Choroid plexus epithelial cell (primary cell): ENCODE measurements around the gene PPP6R3.
A peak's percentile ranks its signal among the peaks of the same experiment; 100 is the strongest.

ENCODE experiments used
- DNase-seq: peaks from one replicate; pipeline ENCODE4 v3.0.0-alpha.2; 2010; ENCODE audit warnings: low read depth
- H3K4me3 ChIP-seq: 2 replicates; pipeline ENCODE4 v1.5.1; 2011; ENCODE audit warnings: low read depth, mild to moderate bottlenecking, control low read depth, low read length, moderate library complexity
- CTCF ChIP-seq: conservative IDR thresholded peaks from 2 replicates; pipeline ENCODE4 v1.5.1; 2011; ENCODE audit warnings: low read depth, mild to moderate bottlenecking, control low read depth, inconsistent platforms, low read length, moderate library complexity

The PPP6R3 gene

GRCh38 chr11:68641880-68642279 is 181.3 kb downstream of the PPP6R3 start:
- no peak for DNase-seq
- H3K4me3 ChIP-seq: no peak overlapping the region
- no peak for TF ChIP-seq CTCF

- no peak overlapping the region for H3K4me3 ChIP-seq
- peak; percentile 74 for DNase-seq
- peak; percentile 57 for TF ChIP-seq CTCF
These were observed 183.0 kb downstream of the PPP6R3 start for GRCh38 chr11:68643585-68643984.

- DNase-seq: no peak
- H3K4me3 ChIP-seq: no peak overlapping the region
- no peak for TF ChIP-seq CTCF
These were observed 186.3 kb downstream of the PPP6R3 start for GRCh38 chr11:68646832-68647231.

- no peak for DNase-seq
- H3K4me3 ChIP-seq: no peak overlapping the region
- no peak for TF ChIP-seq CTCF
These were observed 189.5 kb downstream of the PPP6R3 start for GRCh38 chr11:68649851-68650555.

GRCh38 chr11:68650801-68651200 is 190.2 kb downstream of the PPP6R3 start:
- DNase-seq: no peak
- TF ChIP-seq CTCF: no peak
- no peak overlapping the region for H3K4me3 ChIP-seq

- no peak for TF ChIP-seq CTCF
- peak; percentile 17 for DNase-seq
- H3K4me3 ChIP-seq: no peak overlapping the region
These were observed 190.8 kb downstream of the PPP6R3 start for GRCh38 chr11:68651208-68651984.
